HCT116 (cell line): Measurements from ENCODE around the gene RFC4. TPM values are rescaled to one million over a fixed set of nuclear protein-coding genes. Genes with fewer than 3 reads are reported as not detected.

ENCODE experiments used
- ATAC-seq: fragments of 200-7000 bp; cut with Tn5 transposase; 2 replicates; pipeline ENCODE4 v1.9.1; 2020; ENCODE audit warnings: mild to moderate bottlenecking, moderate library complexity
- BruUV-seq: library from RNA; stranded (reverse); fragments of 400-500 nt; replicated peaks from 2 replicates; lab custom pipeline; 2021; lab: Mats Ljungman, UMichigan
- CTCF ChIA-PET: fragments of 300-600 bp; sonication (Branson Sonifier 250); formaldehyde crosslinking; loops from one replicate; lab custom pipeline; 2021; ENCODE audit warnings: antibody characterized with exemption; lab: Charles Lee
- POLR2A ChIA-PET: fragments of 300-600, 350-600 bp; sonication (Branson Sonifier 250); formaldehyde crosslinking; loops from one replicate; lab custom pipeline; 2021; ENCODE audit warnings: antibody characterized with exemption; lab: Charles Lee
- RAD21 ChIA-PET, 2 experiments: fragments of 300-600 bp; sonication (Branson Sonifier 250); formaldehyde crosslinking; loops; one replicate each; lab custom pipeline; 2023; ENCODE audit warnings: low total read pairs in 2 of 2; ENCODE audit not compliant: uncharacterized antibody in 2 of 2, unreplicated experiment in 2 of 2, low non-redundant PET in 1 of 2; lab: Charles Lee
- DNase-seq: peaks from one replicate; pipeline ENCODE4 v3.0.0-alpha.2; 2010; ENCODE audit warnings: low read depth, low spot score
- H2AFZ ChIP-seq: fragments of 200-600 bp; shearing (Covaris generic), sonication (generic); 2 replicates; pipeline ENCODE4 v1.6.1; 2017; ENCODE audit warnings: low read depth, mixed run types, mixed read lengths, antibody characterized with exemption, low read length; ENCODE audit not compliant: poor library complexity, severe bottlenecking
- H3K27ac ChIP-seq: 2 replicates; pipeline ENCODE4 v1.5.1; 2012; ENCODE audit warnings: low read depth, low read length
- H3K27me3 ChIP-seq: fragments of 200-600 bp; sonication (generic); 2 replicates; pipeline ENCODE4 v1.6.1; 2016; ENCODE audit warnings: mixed run types, low read length, mixed read lengths; ENCODE audit not compliant: insufficient read depth
- H3K36me3 ChIP-seq, 2 experiments: fragments of 200-500 bp in 1 of 2; fragments of 200-600 bp in 1 of 2; sonication (Bioruptor generic) in 1 of 2; sonication (generic) in 1 of 2; 2 replicates each; pipeline versions ENCODE4 v1.5.1 to v1.6.1; 2014 to 2016; ENCODE audit warnings: low read length in 2 of 2, inconsistent platforms in 1 of 2, mixed read lengths in 1 of 2, mixed run types in 1 of 2; ENCODE audit not compliant: insufficient read depth in 2 of 2, control insufficient read depth in 1 of 2
- H3K4me1 ChIP-seq, 2 experiments: fragments of 200-600 bp in 1 of 2; sonication (generic) in 1 of 2; 2 replicates each; pipeline versions ENCODE4 v1.5.1 to v1.6.1; 2012 to 2017; ENCODE audit warnings: low read length in 2 of 2, inconsistent platforms in 1 of 2, mild to moderate bottlenecking in 1 of 2, mixed read lengths in 1 of 2, mixed run types in 1 of 2, moderate library complexity in 1 of 2; ENCODE audit not compliant: insufficient read depth in 2 of 2, control insufficient read depth in 1 of 2
- H3K4me2 ChIP-seq: fragments of 200-600 bp; sonication (generic); 2 replicates; pipeline ENCODE4 v1.6.1; 2017; ENCODE audit warnings: mixed run types, low read length, mixed read lengths
- H3K4me3 ChIP-seq, 2 experiments: fragments of 200-600 bp in 1 of 2; sonication (generic) in 1 of 2; replicated peaks in 1 of 2; 2 replicates each; pipeline ENCODE4 v1.5.1; 2011 to 2016; ENCODE audit warnings: low read length in 2 of 2, control low read depth in 1 of 2, low read depth in 1 of 2, mild to moderate bottlenecking in 1 of 2, mixed read lengths in 1 of 2, mixed run types in 1 of 2
- H3K79me2 ChIP-seq: fragments of 200-600 bp; sonication (generic); 2 replicates; pipeline ENCODE4 v1.6.1; 2017; ENCODE audit warnings: mild to moderate bottlenecking, mixed run types, low read length, moderate library complexity, mixed read lengths; ENCODE audit not compliant: insufficient read depth
- H3K9ac ChIP-seq: fragments of 200-600 bp; sonication (generic); 2 replicates; pipeline ENCODE4 v1.6.1; 2016; ENCODE audit warnings: low read length, mixed read lengths
- H3K9me2 ChIP-seq: fragments of 200-600 bp; sonication (generic), shearing (Covaris generic); 2 replicates; pipeline ENCODE4 v1.6.1; 2017; ENCODE audit warnings: mixed run types, mild to moderate bottlenecking, moderate library complexity; ENCODE audit not compliant: insufficient read depth
- H3K9me3 ChIP-seq, 2 experiments: fragments of 200-500 bp in 1 of 2; fragments of 200-600 bp in 1 of 2; sonication (Bioruptor generic) in 1 of 2; sonication (generic) in 1 of 2; 2 replicates each; pipeline ENCODE4 v1.6.1; 2014 to 2017; ENCODE audit warnings: low read length in 2 of 2, mixed read lengths in 2 of 2, inconsistent platforms in 1 of 2, low read depth in 1 of 2, mild to moderate bottlenecking in 1 of 2, mixed run types in 1 of 2, moderate library complexity in 1 of 2; ENCODE audit not compliant: control insufficient read depth in 1 of 2, insufficient read depth in 1 of 2
- H4K20me1 ChIP-seq: fragments of 200-600 bp; sonication (generic), shearing (Covaris generic); 2 replicates; pipeline ENCODE4 v1.6.1; 2017; ENCODE audit warnings: mixed run types, mild to moderate bottlenecking, moderate library complexity; ENCODE audit not compliant: insufficient read depth
- ATF3 ChIP-seq: IDR thresholded peaks from 2 replicates; pipeline ENCODE4 v1.6.1; 2012
- CBX3 ChIP-seq: IDR thresholded peaks from 2 replicates; pipeline ENCODE4 v1.6.1; 2012; ENCODE audit warnings: low read depth
- CEBPB ChIP-seq: IDR thresholded peaks from 2 replicates; pipeline ENCODE4 v1.6.1; 2012; ENCODE audit warnings: low read depth
- CTCF ChIP-seq, 3 experiments: fragments of 200-600 bp in 1 of 3; sonication (generic) in 1 of 3; IDR thresholded peaks in 2 of 3; conservative IDR thresholded peaks in 1 of 3; 2 replicates each; pipeline ENCODE4 v1.5.1; 2012 to 2017; ENCODE audit warnings: low read depth in 2 of 3, low read length in 2 of 3, antibody characterized with exemption in 1 of 3, borderline replicate concordance in 1 of 3, control low read depth in 1 of 3, mild to moderate bottlenecking in 1 of 3, mixed read lengths in 1 of 3, mixed run types in 1 of 3, moderate library complexity in 1 of 3; ENCODE audit not compliant: insufficient read depth in 1 of 3
- EGR1 ChIP-seq: IDR thresholded peaks from 2 replicates; pipeline ENCODE4 v1.6.1; 2012; ENCODE audit warnings: low read depth
- EZH2 ChIP-seq: fragments of 200-600 bp; sonication (generic); IDR thresholded peaks from 2 replicates; pipeline ENCODE4 v1.6.1; 2017; ENCODE audit warnings: antibody characterized with exemption, mixed run types
- POLR2A ChIP-seq: IDR thresholded peaks from 2 replicates; pipeline ENCODE4 v1.7.0; 2011; ENCODE audit warnings: borderline replicate concordance; ENCODE audit not compliant: insufficient read depth, insufficient read length; ENCODE audit errors: extremely low read depth
- POLR2AphosphoS5 ChIP-seq: IDR thresholded peaks from 2 replicates; pipeline ENCODE4 v1.6.1; 2011; ENCODE audit warnings: mild to moderate bottlenecking, low read depth, low read length, moderate library complexity
- RAD21 ChIP-seq: IDR thresholded peaks from 2 replicates; pipeline ENCODE4 v1.6.1; 2012; ENCODE audit warnings: low read depth, mild to moderate bottlenecking
- SIN3A ChIP-seq: IDR thresholded peaks from 2 replicates; pipeline ENCODE4 v1.6.1; 2012; ENCODE audit warnings: low read depth
- TCF7L2 ChIP-seq: IDR thresholded peaks from 2 replicates; pipeline ENCODE4 v1.7.0; 2011; ENCODE audit warnings: borderline replicate concordance, inconsistent platforms; ENCODE audit not compliant: insufficient read depth, insufficient read length; ENCODE audit errors: extremely low read depth
- ZBTB33 ChIP-seq: IDR thresholded peaks from 2 replicates; pipeline ENCODE4 v1.6.1; 2011; ENCODE audit warnings: mild to moderate bottlenecking, low read length, moderate library complexity; ENCODE audit not compliant: insufficient replicate concordance; ENCODE audit errors: extremely low read depth
- ZFX ChIP-seq: fragments of 450-650 bp; IDR thresholded peaks from 2 replicates; pipeline ENCODE4 v1.6.1; 2017
- ZNF274 ChIP-seq: fragments of 200-500 bp; sonication (Bioruptor generic); IDR thresholded peaks from 2 replicates; pipeline ENCODE4 v1.6.1; 2014; ENCODE audit warnings: mild to moderate bottlenecking, low read depth, low read length, inconsistent platforms
- intact Hi-C: fragments of 100-400 bp; cut with micrococcal nuclease; formaldehyde crosslinking; loops from 2 replicates; pipeline ENCODE4 v1.10.0; 2022
- total RNA-seq: library from RNA; stranded (reverse); gene quantifications from one replicate; pipeline ENCODE4 v1.2.1, GENCODE V29; 2021; ENCODE audit not compliant: unreplicated experiment

RFC4 gene
- total RNA-seq, 1 experiment from 2014 or later = 86.2 TPM

- Histone ChIP-seq H2AFZ (no peak overlapping the region), H3K27me3 (no peaks in the 10 kb centered on the region), H3K36me3 (no peaks in the 10 kb centered on the region), H3K9ac (no peak overlapping the region), H3K27ac (no peak overlapping the region), H3K4me3 (no peak overlapping the region), H3K9me3 (no peaks in the 10 kb centered on the region), H3K79me2 (no peaks in the 10 kb centered on the region), H3K4me2 (no peak overlapping the region), H4K20me1 (no peaks in the 10 kb centered on the region), H3K4me1 (no peaks in the 10 kb centered on the region), H3K9me2 (no peaks in the 10 kb centered on the region)
- DNase-seq (no peak), ATAC-seq (no peak)
- intact Hi-C loops = no loop called here
- RAD21 ChIA-PET = no interaction called here
- CTCF ChIA-PET = no interaction called here
- no TSS peak for BruUV-seq
- TF ChIP-seq POLR2A = no peak
- TF ChIP-seq ZNF274 = no peak
- no peak for TF ChIP-seq TCF7L2
- POLR2A ChIA-PET = interaction anchor here (1.5 kb wide), 1 partner anchor 11 kb away, joined by 9 read pairs; the partner anchor contains the start of gene EIF4A2
Observed at GRCh38 chr3:186772701-186773417, 33.4 kb downstream of the RFC4 start.

- RAD21 ChIA-PET = no interaction called here
- Histone ChIP-seq H3K36me3 (no peaks in the 10 kb centered on the region), H3K4me1 (no peaks in the 10 kb centered on the region), H3K9ac (no peak overlapping the region), H2AFZ (no peak overlapping the region), H3K4me2 (no peak overlapping the region), H3K9me2 (no peaks in the 10 kb centered on the region), H3K27me3 (no peaks in the 10 kb centered on the region), H3K27ac (no peak overlapping the region), H3K4me3 (no peak overlapping the region), H3K79me2 (no peaks in the 10 kb centered on the region), H3K9me3 (no peaks in the 10 kb centered on the region), H4K20me1 (no peaks in the 10 kb centered on the region)
- no peak for ATAC-seq
- intact Hi-C loops = no loop called here
- DNase-seq = no peak
- POLR2A ChIA-PET = interaction anchor here (1.5 kb wide), 1 partner anchor 11 kb away, joined by 9 read pairs; the partner anchor contains the start of gene EIF4A2
- CTCF ChIA-PET = no interaction called here
- BruUV-seq = no TSS peak
- TF ChIP-seq POLR2AphosphoS5 = no peak
- TF ChIP-seq RAD21 = no peak
- TF ChIP-seq POLR2A = no peak
- no peak for TF ChIP-seq CBX3
- no peak for TF ChIP-seq ATF3
- no peak for TF ChIP-seq SIN3A
- no peak for TF ChIP-seq CEBPB
- TF ChIP-seq EZH2 = no peak
- no peak for TF ChIP-seq ZFX
- TF ChIP-seq CTCF (IDR thresholded peaks at IDR 0.05 in 2 of 3, conservative IDR thresholded peaks at IDR 0.05 in 1 of 3; ENCODE audit: borderline replicate concordance in 1 of 3, insufficient read depth in 1 of 3, low read depth in 2 of 3, low read length in 2 of 3) = no peak
- no peak for TF ChIP-seq EGR1
- no peak for TF ChIP-seq ZBTB33
Observed at GRCh38 chr3:186772281-186772694, 34.0 kb downstream of the RFC4 start.
